ENCODE results near the gene FAAP20.
"Not testable (repeated sequence)": the region's sequence is repeated elsewhere in the genome, so short reads cannot be mapped to it uniquely, and the experiment has no call there.

Gene FAAP20

DNA sequence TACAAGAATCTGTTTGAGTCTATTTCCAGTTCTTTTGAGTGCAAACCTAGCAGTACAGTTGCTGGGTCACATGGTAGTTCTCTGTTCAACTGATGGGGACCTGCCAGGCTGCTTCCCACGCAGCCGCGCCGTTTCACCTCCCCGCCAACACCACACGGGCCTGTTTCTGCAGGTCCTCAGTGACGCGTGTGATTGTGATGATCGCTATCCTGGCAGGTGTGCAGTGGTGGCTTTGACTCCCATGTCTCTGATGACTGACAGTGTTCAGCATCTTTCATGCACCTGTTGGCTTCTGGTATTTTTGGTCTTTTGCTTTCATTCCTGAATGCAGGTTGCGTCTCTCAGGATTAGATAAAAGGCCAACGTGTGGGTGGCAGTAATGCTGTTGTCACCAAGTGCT is 41.6 kb downstream of the FAAP20 start:
- DNase-seq, result no peak

DNA sequence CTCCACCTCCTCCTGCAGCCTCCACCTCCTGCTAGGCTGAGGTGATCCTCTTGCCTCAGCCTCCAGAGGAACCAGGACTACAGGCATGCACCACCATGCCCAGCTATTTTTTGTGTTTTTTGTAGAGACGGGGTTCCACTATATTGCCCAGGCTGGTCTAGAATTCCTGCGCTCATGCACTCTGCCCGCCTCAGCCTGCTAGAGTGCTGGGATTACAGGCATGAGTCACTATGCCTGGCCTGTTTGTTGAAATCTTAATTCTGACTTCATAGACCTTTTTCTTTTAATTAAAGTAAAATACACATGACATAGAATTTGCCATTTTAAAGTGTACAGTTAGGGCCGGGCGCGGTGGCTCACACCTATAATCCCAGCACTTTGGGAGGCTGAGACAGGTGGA is 42.7 kb downstream of the FAAP20 start:
- DNase-seq, result no peak

DNA sequence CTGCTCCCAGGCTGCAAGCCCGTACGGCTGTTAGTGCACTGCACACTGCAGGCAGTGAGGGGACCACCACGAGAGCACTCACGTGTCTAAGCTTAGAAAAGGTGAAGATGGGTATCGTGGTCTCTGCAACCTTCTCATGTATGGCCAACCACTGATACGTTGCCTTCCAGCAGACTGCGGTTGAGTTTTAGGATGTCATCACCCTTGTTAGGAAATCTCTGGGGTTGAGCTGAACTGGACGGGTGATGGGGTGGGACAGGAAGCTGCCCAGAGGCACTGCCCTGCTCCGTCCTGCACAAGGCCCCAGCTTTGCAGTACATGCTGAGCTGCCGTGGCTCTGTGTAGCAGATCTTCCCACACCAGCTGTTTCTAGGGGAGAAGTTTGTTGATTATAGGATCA is 43.3 kb downstream of the FAAP20 start:
- DNase-seq, result no peak

DNA sequence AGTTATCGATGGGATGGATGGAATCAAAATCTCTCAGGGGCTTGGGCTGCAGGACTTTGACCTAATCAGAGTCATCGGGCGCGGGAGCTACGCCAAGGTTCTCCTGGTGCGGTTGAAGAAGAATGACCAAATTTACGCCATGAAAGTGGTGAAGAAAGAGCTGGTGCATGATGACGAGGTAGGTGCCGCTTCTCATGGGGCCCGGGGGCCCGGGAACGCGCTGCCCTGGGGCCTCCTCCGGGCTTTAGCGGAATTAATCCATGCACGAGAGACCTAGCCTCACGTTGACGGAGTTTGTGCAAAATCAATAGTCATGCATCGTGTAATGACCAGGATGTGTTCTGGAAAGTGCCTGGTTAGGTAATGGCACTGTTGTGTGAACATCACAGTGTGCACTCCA is 43.8 kb downstream of the FAAP20 start:
- no peak for DNase-seq

DNA sequence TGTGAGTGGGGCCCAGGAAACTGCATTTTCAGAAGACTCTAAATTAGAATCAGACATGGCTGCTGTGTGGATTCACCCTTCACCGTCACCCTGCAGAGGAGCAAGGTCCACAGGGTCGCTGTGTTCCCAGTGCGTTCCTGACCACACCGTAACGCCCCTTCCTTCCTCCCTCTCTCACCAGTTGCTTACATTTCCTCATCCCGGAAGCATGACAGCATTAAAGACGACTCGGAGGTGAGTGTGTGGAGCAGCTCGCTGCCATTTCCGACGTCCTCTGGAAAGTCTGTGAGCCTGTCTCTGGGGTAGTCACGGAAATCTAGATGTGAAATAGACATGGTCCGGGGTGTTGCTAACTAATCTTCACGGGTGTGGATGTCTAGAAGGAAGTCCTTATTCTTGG is 45.9 kb downstream of the FAAP20 start:
- DNase-seq, result no peak

DNA sequence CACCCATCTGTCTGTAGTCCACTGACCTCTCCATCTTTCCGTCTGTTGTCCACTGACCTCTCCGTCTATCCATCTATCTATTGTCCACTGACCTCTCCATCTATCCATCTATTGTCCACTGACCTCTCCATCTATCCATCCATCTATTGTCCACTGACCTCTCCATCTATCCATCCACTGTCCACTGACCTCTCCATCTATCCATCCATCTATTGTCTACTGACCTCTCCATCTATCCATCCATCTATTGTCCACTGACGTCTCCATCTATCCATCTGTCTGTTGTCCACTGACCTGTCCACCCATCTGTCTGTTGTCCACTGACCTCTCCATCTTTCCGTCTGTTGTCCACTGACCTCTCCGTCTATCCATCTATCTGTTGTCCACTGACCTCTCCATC is 46.7 kb downstream of the FAAP20 start:
- not testable (repeated sequence) for DNase-seq

DNA sequence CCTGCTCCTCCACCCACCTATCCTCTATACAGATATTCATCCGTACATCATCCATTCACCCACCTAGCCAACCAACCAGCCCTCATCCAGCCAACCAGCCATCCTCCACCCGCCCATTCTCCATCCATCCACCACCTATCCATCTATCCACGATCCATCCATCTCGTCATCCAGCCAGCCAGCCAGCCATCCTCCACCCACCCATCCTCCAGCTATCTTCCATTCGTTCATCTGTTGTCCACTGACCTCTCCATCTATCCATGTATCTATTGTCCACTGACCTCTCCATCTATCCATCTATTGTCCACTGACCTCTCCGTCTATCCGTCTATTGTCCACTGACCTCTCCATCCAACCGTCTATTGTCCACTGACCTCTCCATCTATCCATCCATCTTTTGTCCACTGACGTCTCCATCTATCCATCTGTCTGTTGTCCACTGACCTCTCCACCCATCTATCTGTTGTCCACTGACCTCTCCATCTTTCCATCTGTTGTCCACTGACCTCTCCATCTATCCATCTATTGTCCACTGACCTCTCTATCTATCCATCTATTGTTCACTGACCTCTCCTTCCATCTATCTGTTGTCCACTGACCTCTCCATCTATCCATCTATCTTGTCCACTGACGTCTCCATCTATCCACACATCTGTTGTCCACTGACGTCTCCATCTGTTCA is 47.6 kb downstream of the FAAP20 start:
- DNase-seq, result no peak

DNA sequence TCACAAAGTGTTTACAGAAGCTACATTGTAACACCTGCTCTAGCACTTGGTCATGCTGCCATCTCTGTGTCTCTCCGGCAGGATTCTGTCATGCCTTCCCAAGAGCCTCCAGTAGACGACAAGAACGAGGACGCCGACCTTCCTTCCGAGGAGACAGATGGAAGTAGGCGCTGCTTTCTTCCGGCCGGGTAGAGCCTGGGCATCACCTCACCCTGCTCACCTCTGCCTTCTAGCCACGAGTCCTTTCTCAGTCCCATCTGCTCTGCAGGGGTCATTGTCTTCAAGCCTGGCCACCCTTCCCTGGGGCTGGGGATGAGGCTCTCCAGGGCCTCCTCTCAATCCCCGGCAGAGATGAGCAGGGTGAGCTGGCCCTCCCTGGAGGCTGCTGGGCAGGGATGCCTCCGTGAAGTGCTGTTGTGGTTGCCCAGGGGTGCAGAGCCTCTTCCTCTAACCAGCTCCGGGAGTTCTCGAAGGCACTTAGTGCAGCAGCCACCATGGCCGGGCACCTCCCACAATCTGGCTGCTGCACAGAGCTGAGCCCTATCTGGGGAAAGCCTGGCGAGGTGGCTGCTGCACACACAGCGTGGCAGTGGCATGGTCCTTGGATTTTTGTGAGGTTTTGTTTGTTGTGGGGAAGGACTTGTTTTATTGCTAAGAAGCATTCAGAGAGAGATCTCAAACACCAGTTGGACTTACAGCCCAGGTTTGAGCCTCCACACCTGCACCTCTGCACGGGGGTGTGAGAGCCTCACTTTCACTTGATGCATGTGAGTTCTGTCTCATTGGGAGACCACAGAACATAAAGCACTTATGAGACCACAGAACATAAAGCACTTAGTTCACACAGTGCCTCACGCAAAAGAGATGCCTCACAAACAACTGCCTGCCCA is 48.4 kb downstream of the FAAP20 start:
- DNase-seq, result no peak

DNA sequence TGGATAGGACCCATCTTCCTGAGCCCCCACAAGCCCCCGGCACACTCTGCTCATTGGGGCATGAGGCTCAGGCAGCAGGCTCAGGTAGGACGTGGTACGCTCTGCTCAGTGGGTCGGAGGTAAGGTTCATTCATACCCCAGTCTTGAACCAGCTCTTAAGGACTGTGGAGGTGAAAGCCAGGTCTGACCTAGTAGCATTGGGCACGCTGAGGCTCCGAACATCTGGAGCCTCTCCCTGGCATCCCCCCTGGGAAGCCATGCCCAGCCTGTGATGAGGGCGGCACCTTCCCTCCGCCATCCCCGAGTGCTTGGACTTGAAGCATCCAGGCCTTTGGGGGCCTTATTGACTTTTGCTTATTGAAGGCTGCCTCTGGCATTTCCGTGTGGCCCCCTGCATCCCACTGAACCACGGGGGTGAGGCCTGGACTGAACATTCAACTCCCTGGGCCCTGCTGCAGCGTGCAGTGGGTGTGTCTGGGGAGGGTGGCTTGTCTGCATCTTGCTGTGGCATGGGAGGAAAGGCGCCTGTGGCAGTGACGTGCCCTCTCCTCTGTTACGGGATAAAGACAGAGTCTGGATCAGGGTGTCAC is 50.0 kb downstream of the FAAP20 start:
- no peak for DNase-seq

DNA sequence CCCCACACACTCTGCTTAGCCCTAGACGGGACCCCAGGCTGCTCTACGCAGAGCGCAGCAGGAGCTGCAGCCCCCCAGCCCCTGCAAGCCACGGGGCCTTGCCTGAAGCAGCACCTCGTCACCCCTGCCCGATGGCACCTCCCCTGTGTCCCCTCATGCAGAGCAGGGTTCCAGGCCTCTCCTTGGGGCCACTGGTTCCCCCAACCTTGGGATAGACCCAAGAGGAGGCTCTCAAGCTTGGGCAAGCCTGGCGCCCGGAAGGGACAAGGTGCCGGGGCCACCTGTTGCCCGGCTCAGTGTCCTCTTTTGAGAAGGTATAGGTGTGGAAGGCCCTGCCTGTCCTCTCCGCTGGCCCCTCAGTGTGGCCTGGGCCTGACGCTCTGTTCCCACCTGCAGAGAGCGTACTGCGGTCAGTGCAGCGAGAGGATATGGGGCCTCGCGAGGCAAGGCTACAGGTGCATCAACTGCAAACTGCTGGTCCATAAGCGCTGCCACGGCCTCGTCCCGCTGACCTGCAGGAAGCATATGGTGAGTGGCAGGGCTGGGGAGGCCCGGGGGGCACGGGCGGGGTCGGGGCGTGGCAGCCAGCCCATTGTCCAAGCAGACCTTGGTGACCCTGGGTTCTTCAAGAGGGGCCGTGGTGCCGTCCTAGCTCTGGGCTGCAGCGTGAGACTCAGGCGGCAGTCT is 50.6 kb downstream of the FAAP20 start:
- DNase-seq, result no peak

DNA sequence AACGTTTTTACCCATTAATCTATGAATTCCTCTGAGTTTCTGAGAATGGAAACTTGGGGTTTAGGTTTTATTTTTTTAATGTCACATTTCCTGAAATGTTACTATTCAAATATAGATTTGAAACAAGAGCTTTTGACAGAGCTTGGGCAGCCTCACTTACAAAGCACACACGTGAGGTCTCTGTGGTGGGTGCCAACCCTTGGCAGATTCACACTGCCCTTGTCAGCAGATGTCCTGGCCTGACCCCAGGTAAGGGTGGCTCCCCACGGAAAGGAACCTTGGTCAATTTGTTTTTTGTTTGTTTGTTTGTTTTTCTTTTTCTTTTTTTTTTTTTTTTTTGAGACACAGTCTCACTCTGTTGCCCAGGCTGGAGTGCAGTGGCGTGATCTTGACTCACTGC is 53.5 kb downstream of the FAAP20 start:
- DNase-seq, result no peak

Measured in DMS 273 treated with DMSO at 0.1 percent for 48 hours (cell line).